ENCODE data around the gene RYR2. TPM values are rescaled to one million over a fixed set of nuclear protein-coding genes. Genes with fewer than 3 reads are reported as not detected.

RYR2 gene
- polyA plus RNA-seq, 10 donors: 1.6 to 4.6 (median 3.1) TPM

GRCh38 chr1:237553078-237553477 lies 511.1 kb downstream of the RYR2 start:
- no peak for DNase-seq

- no peak for DNase-seq
These were observed 514.9 kb downstream of the RYR2 start for GRCh38 chr1:237556911-237557310.

GRCh38 chr1:237562242-237562823 lies 520.3 kb downstream of the RYR2 start:
- DNase-seq: peak; percentile 53 to 74 (median 55)

- DNase-seq: no peak
These were observed 523.3 kb downstream of the RYR2 start for GRCh38 chr1:237565236-237565635.

- DNase-seq: no peak
These were observed 524.6 kb downstream of the RYR2 start for GRCh38 chr1:237566581-237566980.

GRCh38 chr1:237568955-237569354 lies 527.0 kb downstream of the RYR2 start:
- no peak for DNase-seq

- no peak for DNase-seq
These were observed 528.5 kb downstream of the RYR2 start for GRCh38 chr1:237570530-237570929.

- no peak for DNase-seq
These were observed 532.6 kb downstream of the RYR2 start for GRCh38 chr1:237574536-237574935.

GRCh38 chr1:237578540-237578939 lies 536.6 kb downstream of the RYR2 start:
- no peak for DNase-seq

GRCh38 chr1:237580726-237581125 lies 538.7 kb downstream of the RYR2 start:
- no peak for DNase-seq

GRCh38 chr1:237583270-237583669 lies 541.3 kb downstream of the RYR2 start:
- no peak for DNase-seq

- DNase-seq: no peak
These were observed 541.8 kb downstream of the RYR2 start for GRCh38 chr1:237583756-237584155.

- DNase-seq: peak in 1 of 3 donors; percentile 15
These were observed 548.4 kb downstream of the RYR2 start for GRCh38 chr1:237590386-237590785.

- DNase-seq: no peak
These were observed 549.4 kb downstream of the RYR2 start for GRCh38 chr1:237591353-237591752.

- DNase-seq: peak in 2 of 3 donors; percentile 41 to 62
These were observed 561.1 kb downstream of the RYR2 start for GRCh38 chr1:237603036-237603568.

- no peak for DNase-seq
These were observed 566.4 kb downstream of the RYR2 start for GRCh38 chr1:237608433-237608832.

- no peak for DNase-seq
These were observed 568.2 kb downstream of the RYR2 start for GRCh38 chr1:237610157-237610556.

- no peak for DNase-seq
These were observed 572.0 kb downstream of the RYR2 start for GRCh38 chr1:237613984-237614383.

GRCh38 chr1:237619553-237619952 lies 577.6 kb downstream of the RYR2 start:
- no peak for DNase-seq

GRCh38 chr1:237634922-237635321 lies 592.9 kb downstream of the RYR2 start:
- no peak for DNase-seq

- no peak for DNase-seq
These were observed 596.6 kb downstream of the RYR2 start for GRCh38 chr1:237638555-237638954.

GRCh38 chr1:237640011-237640671 lies 598.2 kb downstream of the RYR2 start:
- DNase-seq: no peak

- DNase-seq: no peak
These were observed 599.0 kb downstream of the RYR2 start for GRCh38 chr1:237640966-237641365.

- DNase-seq: no peak
These were observed 608.8 kb downstream of the RYR2 start for GRCh38 chr1:237650809-237651208.

All from muscle of back (tissue), 11 donors.